ENCODE measurements around the gene CANT1.
"Not testable (repeated sequence)": the region's sequence is repeated elsewhere in the genome, so short reads cannot be mapped to it uniquely, and the experiment has no call there.

CANT1 gene

GRCh38 chr17:79027274-79027924, 17.8 kb upstream of the CANT1 start:
- peak; percentile 45 for DNase-seq (ENCODE audit: low read depth)

- peak; percentile 91 for DNase-seq (ENCODE audit: low read depth)
Observed at GRCh38 chr17:79026376-79027273, 17.1 kb upstream of the CANT1 start.

GRCh38 chr17:79024901-79025737, 15.6 kb upstream of the CANT1 start:
- peak; percentile 38 for DNase-seq (ENCODE audit: low read depth)

- peak; percentile 71 for DNase-seq (ENCODE audit: low read depth)
Observed at GRCh38 chr17:79023886-79024771, 14.6 kb upstream of the CANT1 start, which contains the start of gene C1QTNF1. C1QTNF1 (plus strand) TSS chr17:79024169; CDS start chr17:79043969, 19,800 bp downstream.

- DNase-seq (ENCODE audit: low read depth) = no peak
Observed at GRCh38 chr17:79023180-79023705, 13.7 kb upstream of the CANT1 start.

- DNase-seq (ENCODE audit: low read depth) = no peak
Observed at GRCh38 chr17:79022507-79022991, 13.0 kb upstream of the CANT1 start.

- DNase-seq (ENCODE audit: low read depth) = not testable (repeated sequence)
Observed at GRCh38 chr17:79021929-79022328, 12.4 kb upstream of the CANT1 start.

- DNase-seq (ENCODE audit: low read depth) = peak; percentile 54
Observed at GRCh38 chr17:79020631-79021301, 11.2 kb upstream of the CANT1 start.

GRCh38 chr17:79019632-79020584, 10.3 kb upstream of the CANT1 start:
- peak; percentile 90 for DNase-seq (ENCODE audit: low read depth)

GRCh38 chr17:79019261-79019631, 9.7 kb upstream of the CANT1 start:
- DNase-seq (ENCODE audit: low read depth) = no peak

GRCh38 chr17:79018370-79018695, 8.8 kb upstream of the CANT1 start:
- no peak for DNase-seq (ENCODE audit: low read depth)

GRCh38 chr17:79017546-79018369, 8.2 kb upstream of the CANT1 start:
- DNase-seq (ENCODE audit: low read depth) = no peak

GRCh38 chr17:79014158-79014758, 4.7 kb upstream of the CANT1 start:
- DNase-seq (ENCODE audit: low read depth) = no peak

GRCh38 chr17:79012563-79013134, 3.1 kb upstream of the CANT1 start:
- DNase-seq (ENCODE audit: low read depth) = no peak

GRCh38 chr17:79011451-79012147, 2.0 kb upstream of the CANT1 start:
- DNase-seq (ENCODE audit: low read depth) = peak; percentile 92

- no peak for DNase-seq (ENCODE audit: low read depth)
Observed at GRCh38 chr17:79010304-79010646, 711 bp upstream of the CANT1 start.
